B cell (primary cell): ENCODE measurements around the gene CA9. TPM values are rescaled to one million over a fixed set of nuclear protein-coding genes. Genes with fewer than 3 reads are reported as not detected.
A peak's percentile ranks its signal among the peaks of the same experiment; 100 is the strongest.

Experiments used
- ATAC-seq: fragments of 200-7000 bp; cut with Tn5 transposase; one replicate; pipeline ENCODE4 v1.10.0; 2021; ENCODE audit warnings: low read depth, mild to moderate bottlenecking, moderate number of reproducible peaks, moderate library complexity
- CTCF ChIA-PET: fragments of 350-600 bp; sonication (Branson Sonifier 250); formaldehyde crosslinking; loops from one replicate; lab custom pipeline; 2021; ENCODE audit warnings: antibody characterized with exemption, inconsistent platforms; lab: Charles Lee
- POLR2A ChIA-PET: fragments of 350-600 bp; sonication (Branson Sonifier 250); formaldehyde crosslinking; loops from one replicate; lab custom pipeline; 2021; ENCODE audit warnings: antibody characterized with exemption; lab: Charles Lee
- DNase-seq: peaks from one replicate; pipeline ENCODE4 v3.0.0; 2013
- H2AFZ ChIP-seq: 2 replicates; pipeline ENCODE4 v1.6.1; 2012; ENCODE audit warnings: mild to moderate bottlenecking, low read depth, low read length; ENCODE audit not compliant: insufficient read depth, poor library complexity, severe bottlenecking
- H3K27ac ChIP-seq, 2 donors: 1 replicate in 1 of 2; 2 replicates in 1 of 2; pipeline ENCODE4 v1.5.1; 2012 to 2013; ENCODE audit warnings: low read length in 2 of 2, mild to moderate bottlenecking in 2 of 2, moderate library complexity in 1 of 2
- H3K27me3 ChIP-seq, 4 experiments: fragments of 200-600 bp in 1 of 4; sonication (generic) in 1 of 4; replicated peaks in 1 of 4; 1 replicate in 2 of 4; 2 replicates in 2 of 4; pipeline versions ENCODE4 v1.6.1 to v1.7.0; 2013 to 2016; ENCODE audit warnings: low read length in 3 of 4, mild to moderate bottlenecking in 2 of 4, mixed read lengths in 1 of 4, moderate library complexity in 1 of 4; ENCODE audit not compliant: insufficient read depth in 4 of 4, control insufficient read depth in 3 of 4; ENCODE audit errors: control extremely low read depth in 1 of 4
- H3K36me3 ChIP-seq, 2 experiments: replicated peaks in 1 of 2; 1 replicate in 1 of 2; 2 replicates in 1 of 2; pipeline versions ENCODE4 v1.6.1 to v1.7.1; 2013; ENCODE audit warnings: low read length in 1 of 2; ENCODE audit not compliant: insufficient read depth in 2 of 2, control insufficient read depth in 1 of 2; ENCODE audit errors: control extremely low read depth in 1 of 2, extremely low read depth in 1 of 2
- H3K4me1 ChIP-seq, 2 donors: fragments of 200-600 bp in 1 of 2; sonication (generic) in 1 of 2; 1 replicate in 1 of 2; 2 replicates in 1 of 2; pipeline versions ENCODE4 v1.5.1 to v1.6.1; 2013 to 2017; ENCODE audit warnings: low read length in 2 of 2; ENCODE audit not compliant: control insufficient read depth in 2 of 2, insufficient read depth in 2 of 2
- H3K4me2 ChIP-seq: replicated peaks from 2 replicates; pipeline ENCODE3; 2012; ENCODE audit warnings: mild to moderate bottlenecking, low read depth, low read length; ENCODE audit not compliant: poor library complexity, severe bottlenecking
- H3K4me3 ChIP-seq, 5 experiments: fragments of 200-600 bp in 1 of 5; sonication (generic) in 1 of 5; 1 replicate in 3 of 5; 2 replicates in 2 of 5; pipeline versions ENCODE4 v1.5.1 to v1.7.0; 2011 to 2016; ENCODE audit warnings: low read length in 4 of 5, mild to moderate bottlenecking in 4 of 5, low read depth in 2 of 5, control low read depth in 1 of 5, moderate library complexity in 1 of 5; ENCODE audit not compliant: insufficient read depth in 1 of 5; ENCODE audit errors: control extremely low read depth in 1 of 5, extremely low read depth in 1 of 5
- H3K79me2 ChIP-seq: fragments of 200-600 bp; sonication (generic); one replicate; pipeline ENCODE4 v1.6.0; 2016; ENCODE audit warnings: low read length; ENCODE audit not compliant: control insufficient read depth, insufficient read depth
- H3K9ac ChIP-seq: fragments of 200-600 bp; sonication (generic); 2 replicates; pipeline ENCODE4 v1.6.1; 2017; ENCODE audit warnings: mild to moderate bottlenecking, low read length, moderate library complexity
- H3K9me3 ChIP-seq, 3 donors: one replicate each; pipeline versions ENCODE4 v1.6.1 to v1.7.1; 2013; ENCODE audit warnings: low read length in 2 of 3; ENCODE audit not compliant: control insufficient read depth in 2 of 3, insufficient read depth in 1 of 3; ENCODE audit errors: control extremely low read depth in 1 of 3
- H4K20me1 ChIP-seq: 2 replicates; pipeline ENCODE4 v1.6.0; 2012; ENCODE audit warnings: mild to moderate bottlenecking, low read length; ENCODE audit not compliant: insufficient read depth, control insufficient read depth, poor library complexity, severe bottlenecking
- H3K27ac Mint-ChIP-seq: one replicate; pipeline ENCODE4 v1.8.0; 2021; ENCODE audit warnings: mixed read lengths
- H3K27me3 Mint-ChIP-seq: one replicate; pipeline ENCODE4 v1.8.0; 2021; ENCODE audit warnings: mixed read lengths
- H3K4me1 Mint-ChIP-seq: one replicate; pipeline ENCODE4 v1.8.0; 2021; ENCODE audit warnings: mixed read lengths
- H3K4me3 Mint-ChIP-seq: one replicate; pipeline ENCODE4 v1.8.0; 2021; ENCODE audit warnings: mixed read lengths
- H3K9me3 Mint-ChIP-seq: one replicate; pipeline ENCODE4 v1.8.0; 2022; ENCODE audit warnings: mixed read lengths; ENCODE audit not compliant: insufficient read depth
- EZH2 ChIP-seq: IDR thresholded peaks from 2 replicates; pipeline ENCODE4 v1.6.1; 2012; ENCODE audit warnings: borderline replicate concordance, low read depth, mild to moderate bottlenecking, moderate library complexity, low read length; ENCODE audit not compliant: insufficient read depth, poor library complexity, severe bottlenecking
- WGBS: methylation state at CpG from one replicate; pipeline ENCODE4 v1.1.5; 2013; ENCODE audit warnings: missing lambda C conversion rate; ENCODE audit not compliant: insufficient coverage; 5-methylcytosine and 5-hydroxymethylcytosine counted together
- intact Hi-C: fragments of 100-400 bp; cut with micrococcal nuclease; formaldehyde crosslinking; loops from one replicate; pipeline ENCODE4 v1.10.0; 2022
- polyA plus RNA-seq: library from polyadenylated mRNA; depleted of rRNA; stranded (reverse); fragments of >200 nt; gene quantifications from 2 replicates; pipeline ENCODE4 v1.2.3, GENCODE V29; 2012
- total RNA-seq, 2 donors: library from RNA; stranded (reverse); fragments of 120-200 nt in 1 of 2; gene quantifications; 1 replicate in 1 of 2; 2 replicates in 1 of 2; pipeline versions ENCODE4 v1.2.3 to v1.2.4, GENCODE V29; 2013 to 2022
- TF ChIP-seq, protein P1 (sequence below): fragments of 200-600 bp; IDR thresholded peaks from one replicate; pipeline ENCODE4 v1.8.0; 2022; ENCODE audit warnings: antibody characterized with exemption, mild to moderate bottlenecking

Gene CA9
- total and polyA plus RNA-seq, 2 donors (not counting 1 experiment from before 2014, with no cell fraction given), result not detected

- DNase-seq (peak; percentile 89), ATAC-seq (peak; percentile 96)
- peak overlapping the region; percentile 56 for H3K4me2 ChIP-seq
- no peak overlapping the region for H3K4me3 ChIP-seq
- peaks cover 16 to 24% of the 10 kb centered on the region in 2 donors for H3K4me1 ChIP-seq
- H3K27ac ChIP-seq, result peak overlapping the region; percentile 61 to 88
- H3K27me3 Mint-ChIP-seq, result no peaks in the 10 kb centered on the region
- no peak overlapping the region for H2AFZ ChIP-seq
- 28% methylated on average over 10 of the region's 15 CpGs for WGBS
- CTCF ChIA-PET, result interaction anchor here (0.7 to 20.4 kb wide), 9 partner anchors 12 to 115 kb away, joined by 3 to 195 read pairs (median 5); partner anchors contain the start of genes ARHGEF39, CCDC107, CREB3 and RMRP
- intact Hi-C loops, result loop anchor here (1.0 to 2.0 kb wide), 6 partner anchors 13 to 115 kb away; partner anchors contain the start of genes CCDC107, CD72, CREB3 and RMRP
- peak overlapping the region; percentile 86 for H3K27ac Mint-ChIP-seq
- peaks cover 42% of the 10 kb centered on the region for H4K20me1 ChIP-seq
- POLR2A ChIA-PET, result interaction anchor here (0.5 to 3.5 kb wide), 8 partner anchors 9 to 114 kb away, joined by 3 to 21 read pairs (median 4); partner anchors contain the start of genes CCDC107, CREB3, RMRP and TLN1
- TF ChIP-seq EZH2, result no peak
- TF ChIP-seq, protein P1, sequence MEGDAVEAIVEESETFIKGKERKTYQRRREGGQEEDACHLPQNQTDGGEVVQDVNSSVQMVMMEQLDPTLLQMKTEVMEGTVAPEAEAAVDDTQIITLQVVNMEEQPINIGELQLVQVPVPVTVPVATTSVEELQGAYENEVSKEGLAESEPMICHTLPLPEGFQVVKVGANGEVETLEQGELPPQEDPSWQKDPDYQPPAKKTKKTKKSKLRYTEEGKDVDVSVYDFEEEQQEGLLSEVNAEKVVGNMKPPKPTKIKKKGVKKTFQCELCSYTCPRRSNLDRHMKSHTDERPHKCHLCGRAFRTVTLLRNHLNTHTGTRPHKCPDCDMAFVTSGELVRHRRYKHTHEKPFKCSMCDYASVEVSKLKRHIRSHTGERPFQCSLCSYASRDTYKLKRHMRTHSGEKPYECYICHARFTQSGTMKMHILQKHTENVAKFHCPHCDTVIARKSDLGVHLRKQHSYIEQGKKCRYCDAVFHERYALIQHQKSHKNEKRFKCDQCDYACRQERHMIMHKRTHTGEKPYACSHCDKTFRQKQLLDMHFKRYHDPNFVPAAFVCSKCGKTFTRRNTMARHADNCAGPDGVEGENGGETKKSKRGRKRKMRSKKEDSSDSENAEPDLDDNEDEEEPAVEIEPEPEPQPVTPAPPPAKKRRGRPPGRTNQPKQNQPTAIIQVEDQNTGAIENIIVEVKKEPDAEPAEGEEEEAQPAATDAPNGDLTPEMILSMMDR, result no peak
- H3K36me3 ChIP-seq, result peaks cover 15 to 96% of the 10 kb centered on the region in 2 experiments
- H3K79me2 ChIP-seq, result peaks cover 39% of the 10 kb centered on the region
- H3K27me3 ChIP-seq, result no peaks in the 10 kb centered on the region
- H3K4me3 Mint-ChIP-seq, result peak overlapping the region; percentile 29
- peaks cover 26% of the 10 kb centered on the region for H3K4me1 Mint-ChIP-seq
- no peak overlapping the region for H3K9ac ChIP-seq
- H3K9me3 Mint-ChIP-seq, result no peaks in the 10 kb centered on the region
- no peaks in the 10 kb centered on the region for H3K9me3 ChIP-seq
Observed at GRCh38 chr9:35718721-35719511, 45.2 kb downstream of the CA9 start.
